Retinal pigment epithelial cell (primary cell): ENCODE data around the gene PRSS56.

ENCODE experiments used
- DNase-seq: peaks from one replicate; pipeline ENCODE4 v3.0.0-alpha.2; 2010; ENCODE audit warnings: low read depth
- H3K4me3 ChIP-seq: 2 replicates; pipeline ENCODE4 v1.5.1; 2011; ENCODE audit warnings: mild to moderate bottlenecking, low read length, control low read depth, moderate library complexity
- CTCF ChIP-seq: conservative IDR thresholded peaks from 2 replicates; pipeline ENCODE4 v1.5.1; 2011; ENCODE audit warnings: low read depth, low read length, control low read depth, inconsistent platforms

The PRSS56 gene

DNA sequence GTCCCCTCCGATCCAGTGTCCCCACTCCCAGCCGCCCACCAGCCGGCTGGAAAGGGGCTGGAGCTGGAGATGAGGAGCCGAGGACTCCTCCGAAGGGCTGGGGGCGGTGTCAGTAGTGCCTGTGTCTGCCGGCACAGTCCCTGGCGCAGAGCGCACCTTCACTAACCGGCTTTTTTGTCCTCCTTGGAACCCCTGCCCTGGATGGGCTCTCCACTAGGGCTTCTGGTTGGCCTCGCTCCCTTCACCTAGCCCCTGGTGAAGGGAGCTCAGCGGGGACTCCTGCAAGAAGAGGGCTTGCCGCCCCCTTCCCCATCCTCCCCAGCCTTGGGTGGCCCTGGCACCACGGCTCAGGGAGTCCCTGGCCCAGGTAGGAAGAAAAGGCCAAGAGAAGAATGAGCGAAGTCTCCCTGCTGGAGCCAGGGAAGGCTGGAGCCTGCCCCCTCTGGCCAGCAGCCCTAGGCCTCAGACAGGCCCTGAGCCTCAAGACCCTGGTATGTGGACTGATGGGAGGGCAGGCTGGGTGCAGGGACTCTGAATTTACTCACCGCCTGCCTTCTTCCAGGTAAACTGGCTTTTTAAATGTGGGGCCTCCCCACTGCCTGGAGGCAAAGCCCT lies 32.0 kb upstream of the PRSS56 start:
- TF ChIP-seq CTCF, result no peak
- DNase-seq, result no peak
- no peak overlapping the region for H3K4me3 ChIP-seq

GRCh38 chr2:232488721-232489300 lies 31.4 kb upstream of the PRSS56 start:
- TF ChIP-seq CTCF, result no peak
- no peak overlapping the region for H3K4me3 ChIP-seq
- no peak for DNase-seq

GRCh38 chr2:232489516-232490220 lies 30.5 kb upstream of the PRSS56 start:
- no peak for DNase-seq
- no peak overlapping the region for H3K4me3 ChIP-seq
- TF ChIP-seq CTCF, result no peak

DNA sequence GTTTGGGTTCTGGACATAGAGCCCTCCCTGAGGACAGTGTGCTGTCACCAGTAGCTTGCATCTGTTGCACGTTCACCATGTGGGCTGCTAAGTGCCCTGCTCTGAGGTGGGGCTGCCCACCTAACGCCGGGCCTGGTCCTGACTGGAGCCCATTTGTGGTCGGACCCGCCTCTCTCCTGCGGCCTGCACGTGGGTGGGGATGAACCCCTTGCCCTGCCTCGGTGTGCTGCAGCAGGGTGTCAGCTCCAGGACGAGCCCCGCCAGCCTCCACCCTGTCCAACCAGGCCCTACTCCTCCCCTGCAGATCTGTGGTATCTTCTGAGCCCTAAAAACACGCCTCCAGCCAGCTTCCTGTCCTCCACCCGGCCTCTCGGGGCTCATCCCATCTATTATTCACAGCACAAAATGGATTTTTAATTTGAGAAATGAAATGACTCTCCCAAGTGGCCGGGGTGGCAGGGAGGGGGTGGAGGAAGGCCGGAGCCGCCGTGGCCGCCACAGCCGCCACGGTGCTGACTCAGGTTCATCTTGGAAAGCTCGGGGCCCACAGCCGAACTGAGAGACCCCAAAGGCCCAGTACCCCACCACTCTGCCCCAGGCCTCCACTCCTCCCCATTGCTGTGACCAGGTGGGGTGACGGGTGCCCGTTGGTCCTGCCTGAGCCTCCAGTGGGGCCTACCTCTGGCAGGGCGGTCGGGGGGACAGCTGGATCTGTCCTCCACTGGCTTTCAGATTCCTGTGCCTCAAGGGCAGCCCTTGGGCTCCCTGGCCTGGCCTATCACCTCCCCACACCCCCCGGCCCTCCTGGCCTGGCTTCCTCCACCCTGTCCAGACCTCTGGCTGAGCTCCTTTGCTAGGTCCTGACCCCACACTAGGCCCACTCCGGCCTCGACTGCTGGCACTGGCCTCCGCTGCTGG lies 29.7 kb upstream of the PRSS56 start:
- no peak for DNase-seq
- no peak for TF ChIP-seq CTCF
- H3K4me3 ChIP-seq, result no peak overlapping the region

GRCh38 chr2:232491139-232491780 lies 28.9 kb upstream of the PRSS56 start:
- no peak for TF ChIP-seq CTCF
- H3K4me3 ChIP-seq, result no peak overlapping the region
- no peak for DNase-seq

- no peak for DNase-seq
- no peak overlapping the region for H3K4me3 ChIP-seq
- no peak for TF ChIP-seq CTCF
Measured at GRCh38 chr2:232492236-232492848, 27.8 kb upstream of the PRSS56 start.
